Esophagus muscularis mucosa (tissue), 4 donors: ENCODE data around the gene AP1M2.
"Not testable (repeated sequence)": the region's sequence is repeated elsewhere in the genome, so short reads cannot be mapped to it uniquely, and the experiment has no call there.

Experiments
- EP300 ChIP-seq: sonication (generic); formaldehyde crosslinking; IDR thresholded peaks from one replicate; pipeline ENCODE4 v1.6.1; 2017; ENCODE audit warnings: antibody characterized with exemption
- POLR2A ChIP-seq: fragments of 450-650 bp; IDR thresholded peaks from one replicate; pipeline ENCODE4 v1.6.1; 2017; ENCODE audit warnings: antibody characterized with exemption, moderate library complexity, mild to moderate bottlenecking, low read depth
- POLR2AphosphoS5 ChIP-seq, 2 donors: sonication (generic); formaldehyde crosslinking; IDR thresholded peaks; one replicate each; pipeline ENCODE4 v1.6.1; 2017; ENCODE audit warnings: antibody characterized with exemption in 2 of 2
- TF ChIP-seq, protein P1 (sequence below), 3 experiments: fragments of 200-600 bp in 2 of 3; fragments of 450-650 bp in 1 of 3; sonication (generic) in 2 of 3; IDR thresholded peaks; one replicate each; pipeline ENCODE4 v1.5.1; 2017 to 2019; ENCODE audit warnings: antibody characterized with exemption in 3 of 3, mild to moderate bottlenecking in 2 of 3, moderate library complexity in 1 of 3

DNA sequence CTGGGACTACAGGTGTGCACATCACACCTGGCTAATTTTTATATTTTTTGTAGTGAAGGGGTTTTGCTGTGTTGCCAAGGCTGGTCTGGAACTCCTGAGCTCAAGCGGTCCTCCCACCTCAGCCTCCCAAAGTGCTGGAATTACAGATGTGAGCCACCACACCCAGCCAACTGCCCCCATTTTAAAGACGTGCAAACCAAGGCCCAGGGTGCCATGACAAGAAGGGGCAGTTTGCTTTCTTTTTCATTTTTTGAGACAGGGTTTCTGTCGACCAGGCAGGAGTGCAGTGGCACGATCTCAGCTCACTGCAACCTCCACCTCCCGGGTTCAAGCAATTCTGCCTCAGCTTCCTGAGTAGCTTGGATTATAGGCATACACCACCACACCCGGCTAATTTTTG lies 13.3 kb downstream of the AP1M2 start:
- TF ChIP-seq, protein P1, sequence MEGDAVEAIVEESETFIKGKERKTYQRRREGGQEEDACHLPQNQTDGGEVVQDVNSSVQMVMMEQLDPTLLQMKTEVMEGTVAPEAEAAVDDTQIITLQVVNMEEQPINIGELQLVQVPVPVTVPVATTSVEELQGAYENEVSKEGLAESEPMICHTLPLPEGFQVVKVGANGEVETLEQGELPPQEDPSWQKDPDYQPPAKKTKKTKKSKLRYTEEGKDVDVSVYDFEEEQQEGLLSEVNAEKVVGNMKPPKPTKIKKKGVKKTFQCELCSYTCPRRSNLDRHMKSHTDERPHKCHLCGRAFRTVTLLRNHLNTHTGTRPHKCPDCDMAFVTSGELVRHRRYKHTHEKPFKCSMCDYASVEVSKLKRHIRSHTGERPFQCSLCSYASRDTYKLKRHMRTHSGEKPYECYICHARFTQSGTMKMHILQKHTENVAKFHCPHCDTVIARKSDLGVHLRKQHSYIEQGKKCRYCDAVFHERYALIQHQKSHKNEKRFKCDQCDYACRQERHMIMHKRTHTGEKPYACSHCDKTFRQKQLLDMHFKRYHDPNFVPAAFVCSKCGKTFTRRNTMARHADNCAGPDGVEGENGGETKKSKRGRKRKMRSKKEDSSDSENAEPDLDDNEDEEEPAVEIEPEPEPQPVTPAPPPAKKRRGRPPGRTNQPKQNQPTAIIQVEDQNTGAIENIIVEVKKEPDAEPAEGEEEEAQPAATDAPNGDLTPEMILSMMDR (IDR thresholded peaks at IDR 0.05): not testable (repeated sequence)
- TF ChIP-seq POLR2A; EP300; POLR2AphosphoS5 (IDR thresholded peaks at IDR 0.05): not testable (repeated sequence)
